IMR-90 (cell line): ENCODE data around the gene PGPEP1. TPM values are rescaled to one million over a fixed set of nuclear protein-coding genes. Genes with fewer than 3 reads are reported as not detected.

Experiments used
- microRNA-seq, 2 experiments: library from miRNA; stranded (forward) in 1 of 2; unstranded in 1 of 2; fragments of 10-50 nt in 1 of 2; fragments of <30 nt in 1 of 2; gene quantifications in 1 of 2; microRNA quantifications in 1 of 2; one replicate each; pipeline versions ENCODE3 to v1.1.0; 2013 to 2020; ENCODE audit not compliant: insufficient read depth in 1 of 2, insufficient read length in 1 of 2, unreplicated experiment in 1 of 2
- polyA plus RNA-seq, 3 experiments: library from polyadenylated mRNA; depleted of rRNA; stranded (reverse); fragments of >200 nt; gene quantifications; 2 replicates each; pipeline ENCODE4 v1.2.3, GENCODE V29; 2012; ENCODE audit warnings: low replicate concordance in 1 of 3
- small RNA-seq, 5 experiments: library from RNA; depleted of rRNA; stranded (forward); fragments of <200 nt; gene quantifications; one replicate each; pipeline ENCODE3, GENCODE V24; 2012
- total RNA-seq: library from RNA; depleted of rRNA; stranded (reverse); fragments of >200 nt; gene quantifications from 2 replicates; pipeline ENCODE4 v1.2.3, GENCODE V29; 2012; rRNA removed

PGPEP1 gene
- total and polyA plus RNA-seq, 2 of the 4 experiments (the other 2 are of a cell fraction) = 11.8 to 14.3 TPM

Small RNA genes within 50 kb of the gene (microRNA-seq; reads per million reads assigned to microRNA genes)
- gene MIR3189 (ENCODE audit: insufficient read depth in 1 of 2, insufficient read length in 1 of 2, unreplicated experiment in 1 of 2) = 0.73 to 2.1 reads per million in 2 experiments
- not detected for gene RN7SL513P (ENCODE audit: insufficient read depth, insufficient read length)

Small RNA genes within 50 kb of the gene (small RNA-seq; reads per million reads assigned to genes)
- gene MIR3189 (0 to 0.76 (median 0) reads per million in 5 experiments), gene RN7SL513P (0 reads per million in 5 experiments)

Other genes with a start within 250 kb of the PGPEP1 start
- gene MAST3, start 242.8 kb upstream of the PGPEP1 start, total RNA-seq = 1.3 and 1.4 TPM in 2 replicates
- gene MAST3, start 242.8 kb upstream of the PGPEP1 start, polyA plus RNA-seq (2012; rRNA removed) = 3.9 and 4.3 TPM in 2 replicates
- 8.9 and 12.2 TPM in 2 replicates for gene PIK3R2, start 187.4 kb upstream of the PGPEP1 start, total RNA-seq
- gene PIK3R2, start 187.4 kb upstream of the PGPEP1 start, polyA plus RNA-seq (2012; rRNA removed) = 25.1 and 27.7 TPM in 2 replicates
- 1.1 and 2.3 TPM in 2 replicates for gene IFI30, start 166.8 kb upstream of the PGPEP1 start, total RNA-seq
- gene IFI30, start 166.8 kb upstream of the PGPEP1 start, polyA plus RNA-seq (2012; rRNA removed) = 2.3 and 4.0 TPM in 2 replicates
- 7.2 TPM in 2 replicates for gene MPV17L2, start 147.4 kb upstream of the PGPEP1 start, total RNA-seq
- 19.5 and 22.5 TPM in 2 replicates for gene MPV17L2, start 147.4 kb upstream of the PGPEP1 start, polyA plus RNA-seq (2012; rRNA removed)
- 2.8 and 3.0 TPM in 2 replicates for gene RAB3A, start 136.6 kb upstream of the PGPEP1 start, total RNA-seq
- gene RAB3A, start 136.6 kb upstream of the PGPEP1 start, polyA plus RNA-seq (2012; rRNA removed) = 13.4 and 13.6 TPM in 2 replicates
- gene PDE4C, start 114.2 kb upstream of the PGPEP1 start, total RNA-seq = 0.18 TPM in 1 of 2 replicates, not detected in the other
- 0.22 and 0.24 TPM in 2 replicates for gene PDE4C, start 114.2 kb upstream of the PGPEP1 start, polyA plus RNA-seq (2012; rRNA removed)
- 0.18 and 0.28 TPM in 2 replicates for gene IQCN, start 66.1 kb upstream of the PGPEP1 start, total RNA-seq
- gene IQCN, start 66.1 kb upstream of the PGPEP1 start, polyA plus RNA-seq (2012; rRNA removed) = 0.60 and 0.67 TPM in 2 replicates
- gene JUND, start 59.0 kb upstream of the PGPEP1 start, total RNA-seq = 14.2 and 22.8 TPM in 2 replicates
- gene JUND, start 59.0 kb upstream of the PGPEP1 start, polyA plus RNA-seq (2012; rRNA removed) = 77.2 and 101 TPM in 2 replicates
- 44.8 and 88.0 TPM in 2 replicates for gene LSM4, start 17.5 kb upstream of the PGPEP1 start, total RNA-seq
- 118 and 157 TPM in 2 replicates for gene LSM4, start 17.5 kb upstream of the PGPEP1 start, polyA plus RNA-seq (2012; rRNA removed)
- gene GDF15, start 45.6 kb downstream of the PGPEP1 start, total RNA-seq = 5.6 and 10.3 TPM in 2 replicates
- gene GDF15, start 45.6 kb downstream of the PGPEP1 start, polyA plus RNA-seq (2012; rRNA removed) = 43.5 and 49.8 TPM in 2 replicates
- gene LRRC25, start 57.0 kb downstream of the PGPEP1 start, total RNA-seq = not detected in 2 replicates
- 0.03 TPM in 1 of 2 replicates, not detected in the other for gene LRRC25, start 57.0 kb downstream of the PGPEP1 start, polyA plus RNA-seq (2012; rRNA removed)
- 13.3 and 14.9 TPM in 2 replicates for gene SSBP4, start 78.8 kb downstream of the PGPEP1 start, total RNA-seq
- 39.7 and 48.1 TPM in 2 replicates for gene SSBP4, start 78.8 kb downstream of the PGPEP1 start, polyA plus RNA-seq (2012; rRNA removed)
- 3.4 and 3.9 TPM in 2 replicates for gene ISYNA1, start 97.5 kb downstream of the PGPEP1 start, total RNA-seq
- gene ISYNA1, start 97.5 kb downstream of the PGPEP1 start, polyA plus RNA-seq (2012; rRNA removed) = 24.7 and 29.4 TPM in 2 replicates
- gene ELL, start 181.5 kb downstream of the PGPEP1 start, total RNA-seq = 6.3 and 6.7 TPM in 2 replicates
- gene ELL, start 181.5 kb downstream of the PGPEP1 start, polyA plus RNA-seq (2012; rRNA removed) = 13.1 and 15.0 TPM in 2 replicates
- gene FKBP8, start 203.0 kb downstream of the PGPEP1 start, total RNA-seq = 134 and 153 TPM in 2 replicates
- 289 and 312 TPM in 2 replicates for gene FKBP8, start 203.0 kb downstream of the PGPEP1 start, polyA plus RNA-seq (2012; rRNA removed)
- gene KXD1, start 217.3 kb downstream of the PGPEP1 start, total RNA-seq = 66.7 and 89.2 TPM in 2 replicates
- 196 and 253 TPM in 2 replicates for gene KXD1, start 217.3 kb downstream of the PGPEP1 start, polyA plus RNA-seq (2012; rRNA removed)
- gene UBA52, start 231.3 kb downstream of the PGPEP1 start, total RNA-seq = 1,030 and 1,144 TPM in 2 replicates
- 2,778 and 3,008 TPM in 2 replicates for gene UBA52, start 231.3 kb downstream of the PGPEP1 start, polyA plus RNA-seq (2012; rRNA removed)
- 14.2 and 19.2 TPM in 2 replicates for gene REX1BD, start 248.2 kb downstream of the PGPEP1 start, total RNA-seq
- 44.6 and 68.7 TPM in 2 replicates for gene REX1BD, start 248.2 kb downstream of the PGPEP1 start, polyA plus RNA-seq (2012; rRNA removed)